ENCODE data around the gene GSTCD. TPM values are rescaled to one million over a fixed set of nuclear protein-coding genes. Genes with fewer than 3 reads are reported as not detected.

The GSTCD gene
- total and polyA plus RNA-seq, 4 donors: 1.2 to 8.7 (median 4.3) TPM

GRCh38 chr4:105837037-105837436 lies 128.5 kb downstream of the GSTCD start:
- no peak for TF ChIP-seq GABPA (IDR thresholded peaks at IDR 0.05 in 1 of 2, conservative IDR thresholded peaks at IDR 0.05 in 1 of 2)
- no peak for TF ChIP-seq MAX (IDR thresholded peaks at IDR 0.05)
- TF ChIP-seq HNF4A (conservative IDR thresholded peaks at IDR 0.05): no peak
- TF ChIP-seq ATF3 (IDR thresholded peaks at IDR 0.05): no peak
- no peak for TF ChIP-seq YY1 (IDR thresholded peaks at IDR 0.05)
- TF ChIP-seq FOXA2 (IDR thresholded peaks at IDR 0.05): no peak
- no peak for TF ChIP-seq JUND (IDR thresholded peaks at IDR 0.05)
- no peak for TF ChIP-seq RXRA (IDR thresholded peaks at IDR 0.05)
- no peak for TF ChIP-seq SP1 (IDR thresholded peaks at IDR 0.05)
- no peak for TF ChIP-seq HNF4G (IDR thresholded peaks at IDR 0.05)
- no peak for TF ChIP-seq REST (IDR thresholded peaks at IDR 0.05)
- no peak for TF ChIP-seq CTCF (IDR thresholded peaks at IDR 0.05; ENCODE audit: low read depth, low read length, missing input control)
- no peak for TF ChIP-seq RAD21 (IDR thresholded peaks at IDR 0.05)
- no peak for TF ChIP-seq EGR1 (IDR thresholded peaks at IDR 0.05; ENCODE audit: low read depth in 2 of 2)
- Histone ChIP-seq H3K36me3 (ENCODE audit: control insufficient read depth in 4 of 4, insufficient read depth in 3 of 4, low read depth in 1 of 4, low read length in 3 of 4) (peaks cover 0 to 2% (median 0%) of the 10 kb centered on the region in 4 donors), H3K9me3 (ENCODE audit: control insufficient read depth in 4 of 4, low read length in 3 of 4) (no peaks in the 10 kb centered on the region), H3K4me3 (ENCODE audit: low read depth in 1 of 3, low read length in 3 of 3) (no peak overlapping the region), H3K27me3 (ENCODE audit: control insufficient read depth in 4 of 4, insufficient read depth in 4 of 4, low read length in 3 of 4) (no peaks in the 10 kb centered on the region), H3K4me1 (ENCODE audit: control insufficient read depth in 4 of 4, insufficient read depth in 4 of 4, low read length in 3 of 4) (no peaks in the 10 kb centered on the region), H3K9ac (ENCODE audit: low read depth in 1 of 2, low read length in 2 of 2) (no peak overlapping the region), H3K27ac (ENCODE audit: low read depth in 1 of 2, low read length in 2 of 2) (no peak overlapping the region)
- no peak for DNase-seq (ENCODE audit: low spot score)
- WGBS: 87% methylated on average over 2 of the region's 2 CpGs

- no peaks in the 10 kb centered on the region for H3K4me1 ChIP-seq (ENCODE audit: control insufficient read depth in 4 of 4, insufficient read depth in 4 of 4, low read length in 3 of 4)
- 68% methylated on average over 1 of the region's 1 CpG for WGBS
- DNase-seq (ENCODE audit: low spot score): no peak
- no peaks in the 10 kb centered on the region for H3K9me3 ChIP-seq (ENCODE audit: control insufficient read depth in 4 of 4, low read length in 3 of 4)
- H3K9ac ChIP-seq (ENCODE audit: low read depth in 1 of 2, low read length in 2 of 2): no peak overlapping the region
- H3K27ac ChIP-seq (ENCODE audit: low read depth in 1 of 2, low read length in 2 of 2): no peak overlapping the region
- H3K27me3 ChIP-seq (ENCODE audit: control insufficient read depth in 4 of 4, insufficient read depth in 4 of 4, low read length in 3 of 4): no peaks in the 10 kb centered on the region
- peaks cover 0 to 2% (median 0%) of the 10 kb centered on the region in 4 donors for H3K36me3 ChIP-seq (ENCODE audit: control insufficient read depth in 4 of 4, insufficient read depth in 3 of 4, low read depth in 1 of 4, low read length in 3 of 4)
- H3K4me3 ChIP-seq (ENCODE audit: low read depth in 1 of 3, low read length in 3 of 3): no peak overlapping the region
- TF ChIP-seq HNF4G (IDR thresholded peaks at IDR 0.05) (no peak), RAD21 (IDR thresholded peaks at IDR 0.05) (no peak), FOXA2 (IDR thresholded peaks at IDR 0.05) (no peak), SP1 (IDR thresholded peaks at IDR 0.05) (no peak), FOXA1 (IDR thresholded peaks at IDR 0.05) (no peak), HNF4A (conservative IDR thresholded peaks at IDR 0.05) (no peak), GABPA (IDR thresholded peaks at IDR 0.05 in 1 of 2, conservative IDR thresholded peaks at IDR 0.05 in 1 of 2) (no peak), TAF1 (conservative IDR thresholded peaks at IDR 0.05) (no peak), MAX (IDR thresholded peaks at IDR 0.05) (no peak), RXRA (IDR thresholded peaks at IDR 0.05) (no peak), YY1 (IDR thresholded peaks at IDR 0.05) (no peak), NR2F2 (IDR thresholded peaks at IDR 0.05) (no peak), REST (IDR thresholded peaks at IDR 0.05) (no peak), ATF3 (IDR thresholded peaks at IDR 0.05) (no peak), JUND (IDR thresholded peaks at IDR 0.05) (no peak), EGR1 (IDR thresholded peaks at IDR 0.05; ENCODE audit: low read depth in 2 of 2) (no peak), ZBTB33 (IDR thresholded peaks at IDR 0.05) (no peak)
These were observed 129.5 kb downstream of the GSTCD start for GRCh38 chr4:105838082-105838481.
